ENCODE measurements around the gene TRABD2B. TPM values are rescaled to one million over a fixed set of nuclear protein-coding genes. Genes with fewer than 3 reads are reported as not detected.

The TRABD2B gene
- total and polyA plus RNA-seq, 2 of the 13 experiments (the other 11 are each of a cell fraction or from before 2014, with no cell fraction given): 0.04 TPM; not detected in 1

- H4K20me1 ChIP-seq (ENCODE audit: insufficient read depth, low read length): no peaks in the 10 kb centered on the region
- TF ChIP-seq SAFB2 (CRISPR knock-in tag; IDR thresholded peaks at IDR 0.05; ENCODE audit: borderline replicate concordance, low read depth): no peak
- no peak for TF ChIP-seq MYPOP (CRISPR knock-in tag; IDR thresholded peaks at IDR 0.05)
- 0 out of 2 replicates have a peak, but pooled peaks have one; percentile 2 for TF ChIP-seq ZNF350 (CRISPR knock-in tag; IDR thresholded peaks at IDR 0.05; ENCODE audit: borderline replicate concordance, low read depth)
- TF ChIP-seq HMG20B (CRISPR knock-in tag; conservative IDR thresholded peaks at IDR 0.05): no peak
- TF ChIP-seq KDM5B (CRISPR knock-in tag; IDR thresholded peaks at IDR 0.05; ENCODE audit: borderline replicate concordance): 0 out of 2 replicates have a peak, but pooled peaks have one; percentile 13
- H3K4me3 ChIP-seq (replicated peaks in 1 of 3; ENCODE audit: insufficient read depth in 1 of 3, low read depth in 2 of 3, low read length in 3 of 3): peak overlapping the region in 1 of 3 experiments; percentile 30; a peak in 1 of 6 replicates
- H3K27ac ChIP-seq (ENCODE audit: extremely low read length, insufficient read depth, low read length): no peak overlapping the region
- intact Hi-C loops (cut with micrococcal nuclease; ENCODE audit: unreplicated experiment) (loop anchor here (10.0 kb wide), 1 partner anchor 90 kb away; no protein-coding TSS in a partner anchor), in situ Hi-C loops (cut with HindIII; ENCODE audit: extremely low pct_ligation_motif_present, low pct_unique_long_range_greater_than_20kb) (loop anchor here (5.0 kb wide), 1 partner anchor 148 kb away; no protein-coding TSS in a partner anchor)
- H3K9me3 ChIP-seq (ENCODE audit: low read length): no peaks in the 10 kb centered on the region
- WGBS (ENCODE audit: low lambda C conversion rate): 65% methylated on average over 6 of the region's 6 CpGs
- DNase-seq (ENCODE audit: low spot score) (no peak), ATAC-seq (no peak), FAIRE-seq (no peak)
- H2AFZ ChIP-seq (ENCODE audit: low read length): no peak overlapping the region
- POLR2A ChIA-PET: no interaction called here
- H3K27me3 ChIP-seq (ENCODE audit: control insufficient read depth in 1 of 2, insufficient read depth in 2 of 2, low read length in 2 of 2): peaks cover 0 to 1% of the 10 kb centered on the region in 2 experiments; a peak in 1 of 5 replicates
- BruUV-seq (replicated peaks): no TSS peak
- H3K79me2 ChIP-seq (ENCODE audit: insufficient read depth, low read length): no peaks in the 10 kb centered on the region
- peaks cover 70% of the 10 kb centered on the region for H3K4me1 ChIP-seq (ENCODE audit: insufficient read depth, low read length)
- peak overlapping the region; percentile 53 for H3K4me2 ChIP-seq (ENCODE audit: low read depth, low read length)
- no peak overlapping the region for H3K9ac ChIP-seq (ENCODE audit: insufficient read depth, low read depth, low read length)
- CTCF ChIA-PET (ENCODE audit: low intra/inter-chr PET ratio, low total read pairs): no interaction called here
- H3K36me3 ChIP-seq (replicated peaks in 1 of 2; ENCODE audit: control insufficient read depth in 1 of 2, insufficient read depth in 2 of 2, low read length in 2 of 2): no peaks in the 10 kb centered on the region
Observed at GRCh38 chr1:47784497-47784822, 212.7 kb downstream of the TRABD2B start.
